ENCODE data around the gene NEBL. TPM values are rescaled to one million over a fixed set of nuclear protein-coding genes. Genes with fewer than 3 reads are reported as not detected.
A peak's percentile ranks its signal among the peaks of the same experiment; 100 is the strongest.

Gene NEBL
- total and polyA plus RNA-seq, 2 of the 4 experiments (the other 2 are of a cell fraction), result under 0.01 TPM

DNA sequence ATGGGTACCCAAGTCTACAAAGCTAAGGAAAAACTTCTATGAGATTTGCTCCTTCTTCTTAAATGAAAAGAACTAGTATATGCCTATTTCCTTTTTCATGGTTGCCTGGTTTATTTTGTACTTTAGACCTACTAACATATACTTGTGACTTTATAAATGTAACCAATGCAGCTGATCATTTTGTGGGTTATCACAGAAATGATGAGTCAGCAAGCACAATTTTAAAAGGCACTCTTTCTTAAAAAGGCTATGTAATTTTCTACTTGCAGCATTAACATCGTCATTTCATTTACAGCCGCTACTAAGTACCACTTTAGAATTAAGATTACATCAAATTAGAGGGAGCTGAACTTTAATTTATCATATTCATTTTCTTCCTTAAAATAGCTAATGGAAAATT lies 13.6 kb downstream of the NEBL start:
- no peak overlapping the region for H2AK5ac ChIP-seq (ENCODE audit: low read depth, low read length)
- no peaks in the 10 kb centered on the region for H3K9me1 ChIP-seq (ENCODE audit: insufficient read depth, low read length)
- no peak overlapping the region for H3K56ac ChIP-seq (ENCODE audit: extremely low read depth, insufficient read depth, low read length)
- H3K9me3 ChIP-seq (ENCODE audit: control insufficient read depth, insufficient read depth, low read length), result no peaks in the 10 kb centered on the region
- in situ Hi-C loops (cut with MboI; ENCODE audit: low sequenced_read_pairs) (no loop called here), dilution Hi-C loops (cut with HindIII; ENCODE audit: low sequenced_read_pairs, unreplicated experiment) (no loop called here), intact Hi-C loops (cut with micrococcal nuclease) (no loop called here)
- TF ChIP-seq MAFK (IDR thresholded peaks at IDR 0.05; ENCODE audit: low read depth, low read length) (peak; percentile 97), CEBPB (IDR thresholded peaks at IDR 0.05; ENCODE audit: low read depth, low read length) (no peak)
- no peak overlapping the region for H2BK120ac ChIP-seq (ENCODE audit: low read depth, low read length)
- H3K4me2 ChIP-seq (ENCODE audit: low read depth, low read length), result no peak overlapping the region
- H2AFZ ChIP-seq (replicated peaks; ENCODE audit: low read length, poor library complexity), result no peak overlapping the region
- no peak overlapping the region for H3K4ac ChIP-seq (ENCODE audit: low read depth, low read length)
- H3K79me1 ChIP-seq (ENCODE audit: low read depth in 1 of 2, low read length in 2 of 2), result no peaks in the 10 kb centered on the region
- no peak overlapping the region for H3K14ac ChIP-seq (replicated peaks; ENCODE audit: low read depth, low read length)
- no CpG with 5 or more reads among the region's 2 CpGs for WGBS, 2 experiments (ENCODE audit: extremely low coverage in 2 of 2, insufficient read length in 1 of 2)
- H3K27ac ChIP-seq (ENCODE audit: insufficient read depth, low read length), result no peak overlapping the region
- H2AK9ac ChIP-seq (replicated peaks; ENCODE audit: low read depth, low read length, poor library complexity), result no peak overlapping the region
- CTCF ChIA-PET, result no interaction called here
- BruUV-seq (replicated peaks), result no TSS peak
- H3K27me3 ChIP-seq (ENCODE audit: control insufficient read depth, insufficient read depth, low read length), result no peaks in the 10 kb centered on the region
- ATAC-seq (ENCODE audit: low read depth) (no peak), DNase-seq (no peak)
- H3K23ac ChIP-seq (ENCODE audit: low read depth, low read length), result no peak overlapping the region
- no peak overlapping the region for H4K8ac ChIP-seq (ENCODE audit: low read depth in 2 of 2, low read length in 2 of 2)
- no peak overlapping the region for H3K9ac ChIP-seq (ENCODE audit: low read depth, low read length)
- H3K36me3 ChIP-seq (ENCODE audit: control insufficient read depth, insufficient read depth, low read length), result no peaks in the 10 kb centered on the region
- POLR2A ChIA-PET (ENCODE audit: unreplicated experiment), result no interaction called here
- no peak overlapping the region for H3K18ac ChIP-seq (ENCODE audit: low read depth, low read length)
- H4K91ac ChIP-seq (ENCODE audit: insufficient read depth, low read depth, low read length), result no peak overlapping the region
- no peak overlapping the region for H2BK5ac ChIP-seq (ENCODE audit: low read depth, low read length, poor library complexity, severe bottlenecking)
- H2BK15ac ChIP-seq (ENCODE audit: low read depth, low read length), result no peak overlapping the region
- no peak overlapping the region for H4K5ac ChIP-seq (ENCODE audit: low read depth, low read length)
- no peaks in the 10 kb centered on the region for H4K20me1 ChIP-seq (ENCODE audit: insufficient read depth, low read length)
- no peak overlapping the region for H2BK20ac ChIP-seq (ENCODE audit: low read depth, low read length)
- H3K4me3 ChIP-seq (ENCODE audit: insufficient read depth, low read depth, low read length), result no peak overlapping the region
- no peaks in the 10 kb centered on the region for H3K4me1 ChIP-seq (ENCODE audit: control insufficient read depth, insufficient read depth, low read length)

All from IMR-90 (cell line).